ENCODE data around the gene HACD2.

DNA sequence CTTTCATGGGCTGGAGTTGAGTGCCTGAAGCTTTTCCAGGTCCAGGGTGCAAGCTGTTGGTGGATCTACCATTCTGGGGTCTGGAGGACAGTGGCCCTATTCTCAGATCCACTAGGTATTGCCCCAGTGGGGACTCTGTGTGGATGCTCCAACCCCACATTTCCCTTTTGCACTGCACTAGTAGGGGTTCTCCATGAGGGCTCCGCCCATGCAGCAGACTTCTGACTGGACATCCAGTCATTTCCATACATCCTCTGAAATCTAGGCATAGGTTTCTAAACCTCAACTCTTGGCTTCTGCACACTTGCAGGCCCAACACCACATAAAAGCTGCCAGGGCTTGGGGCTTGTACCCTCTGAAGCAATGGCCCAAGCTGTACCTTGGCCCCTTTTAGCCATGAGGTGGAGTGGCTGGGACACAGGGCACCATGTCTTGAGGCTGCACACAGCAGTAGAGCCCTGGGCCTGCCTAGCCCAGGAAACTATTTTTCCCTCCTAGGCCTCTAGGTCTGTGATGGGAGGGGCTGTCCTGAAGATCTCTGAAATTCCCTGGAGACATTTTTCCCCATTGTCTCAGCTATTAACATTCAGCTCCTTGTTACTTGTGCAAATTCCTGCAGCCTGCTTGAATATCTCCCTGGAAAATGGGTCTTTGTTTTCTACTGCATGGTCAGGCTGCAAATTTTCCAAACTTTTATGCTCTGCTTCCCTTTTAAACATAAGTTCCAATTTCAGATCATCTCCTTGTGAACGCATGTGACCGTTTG, 6.0 kb upstream of the HACD2 start:
- TF ChIP-seq, protein P1, sequence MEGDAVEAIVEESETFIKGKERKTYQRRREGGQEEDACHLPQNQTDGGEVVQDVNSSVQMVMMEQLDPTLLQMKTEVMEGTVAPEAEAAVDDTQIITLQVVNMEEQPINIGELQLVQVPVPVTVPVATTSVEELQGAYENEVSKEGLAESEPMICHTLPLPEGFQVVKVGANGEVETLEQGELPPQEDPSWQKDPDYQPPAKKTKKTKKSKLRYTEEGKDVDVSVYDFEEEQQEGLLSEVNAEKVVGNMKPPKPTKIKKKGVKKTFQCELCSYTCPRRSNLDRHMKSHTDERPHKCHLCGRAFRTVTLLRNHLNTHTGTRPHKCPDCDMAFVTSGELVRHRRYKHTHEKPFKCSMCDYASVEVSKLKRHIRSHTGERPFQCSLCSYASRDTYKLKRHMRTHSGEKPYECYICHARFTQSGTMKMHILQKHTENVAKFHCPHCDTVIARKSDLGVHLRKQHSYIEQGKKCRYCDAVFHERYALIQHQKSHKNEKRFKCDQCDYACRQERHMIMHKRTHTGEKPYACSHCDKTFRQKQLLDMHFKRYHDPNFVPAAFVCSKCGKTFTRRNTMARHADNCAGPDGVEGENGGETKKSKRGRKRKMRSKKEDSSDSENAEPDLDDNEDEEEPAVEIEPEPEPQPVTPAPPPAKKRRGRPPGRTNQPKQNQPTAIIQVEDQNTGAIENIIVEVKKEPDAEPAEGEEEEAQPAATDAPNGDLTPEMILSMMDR (optimal IDR thresholded peaks at IDR 0.05 in 1 of 3, IDR thresholded peaks at IDR 0.05 in 1 of 3, conservative IDR thresholded peaks at IDR 0.05 in 1 of 3; ENCODE audit: extremely low read depth in 1 of 3, insufficient read depth in 2 of 3, low read length in 3 of 3) = no peak
- TF ChIP-seq EZH2 (IDR thresholded peaks at IDR 0.05; ENCODE audit: low read length) = no peak

Measured in keratinocyte (primary cell).